Measurements from ENCODE around the gene RNF151. TPM values are rescaled to one million over a fixed set of nuclear protein-coding genes. Genes with fewer than 3 reads are reported as not detected.

The RNF151 gene
- total and polyA plus RNA-seq, 2 of the 13 experiments (the other 11 are each of a cell fraction or from before 2014, with no cell fraction given), result not detected

GRCh38 chr16:1929578-1930337 is 36.9 kb upstream of the RNF151 start (continued):
- peak; percentile 89; the same call in 1 of the 2 replicates for TF ChIP-seq ZNF276 (CRISPR knock-in tag; IDR thresholded peaks at IDR 0.05; ENCODE audit: low read depth)
- TF ChIP-seq ZNF34 (CRISPR knock-in tag; IDR thresholded peaks at IDR 0.05; ENCODE audit: borderline replicate concordance), result peak; percentile 58; the same call in 1 of the 2 replicates
- TF ChIP-seq BCL3 (CRISPR knock-in tag; IDR thresholded peaks at IDR 0.05), result peak; percentile 89; the same call in 1 of the 2 replicates
- no peak for TF ChIP-seq MLLT10 (CRISPR knock-in tag; IDR thresholded peaks at IDR 0.05)
- peak; percentile 90; the same call in 1 of the 2 replicates for TF ChIP-seq ZSCAN21 (CRISPR knock-in tag; IDR thresholded peaks at IDR 0.05; ENCODE audit: borderline replicate concordance)
- TF ChIP-seq TOPORS (CRISPR knock-in tag; IDR thresholded peaks at IDR 0.05), result peak; percentile 97
- no peak for TF ChIP-seq HMGA1 (CRISPR knock-in tag; conservative IDR thresholded peaks at IDR 0.05)
- TF ChIP-seq ZMAT5 (CRISPR knock-in tag; IDR thresholded peaks at IDR 0.05; ENCODE audit: borderline replicate concordance, low read depth), result no peak
- no peak for TF ChIP-seq ZNF335 (CRISPR knock-in tag; IDR thresholded peaks at IDR 0.05)
- TF ChIP-seq ZNF225 (CRISPR knock-in tag; IDR thresholded peaks at IDR 0.05), result no peak
- peak; percentile 90 for TF ChIP-seq CTCF (CRISPR knock-in tag; IDR thresholded peaks at IDR 0.05)
- TF ChIP-seq HNRNPLL (IDR thresholded peaks at IDR 0.05; ENCODE audit: low read depth, low read length, poor library complexity, severe bottlenecking), result no peak
- peak; percentile 53; the same call in 1 of the 2 replicates for TF ChIP-seq ZNF589 (CRISPR knock-in tag; conservative IDR thresholded peaks at IDR 0.05)
- no peak for TF ChIP-seq HIVEP1 (CRISPR knock-in tag; IDR thresholded peaks at IDR 0.05)
- TF ChIP-seq E2F2 (CRISPR knock-in tag; IDR thresholded peaks at IDR 0.05; ENCODE audit: borderline replicate concordance), result peak; percentile 50; the same call in 1 of the 2 replicates
- TF ChIP-seq BATF2 (CRISPR knock-in tag; IDR thresholded peaks at IDR 0.05), result no peak
- no peak; the same call in 1 of the 2 replicates for TF ChIP-seq ZSCAN29 (CRISPR knock-in tag; conservative IDR thresholded peaks at IDR 0.05)
- TF ChIP-seq FOXC1 (CRISPR knock-in tag; IDR thresholded peaks at IDR 0.05; ENCODE audit: borderline replicate concordance), result peak; percentile 72; the same call in 1 of the 2 replicates
- TF ChIP-seq ZNF329 (CRISPR knock-in tag; IDR thresholded peaks at IDR 0.05; ENCODE audit: low read depth), result no peak
- TF ChIP-seq PAF1 (CRISPR knock-in tag; IDR thresholded peaks at IDR 0.05), result no peak
- no peak for TF ChIP-seq FLYWCH1 (CRISPR knock-in tag; IDR thresholded peaks at IDR 0.05)
- TF ChIP-seq SRSF4 (IDR thresholded peaks at IDR 0.05; ENCODE audit: low read depth, low read length, poor library complexity, severe bottlenecking), result no peak

Measured in HepG2 (cell line).